GM19043 (cell line): Measurements from ENCODE around the gene BLTP3A.
"Not testable (repeated sequence)": the region's sequence is repeated elsewhere in the genome, so short reads cannot be mapped to it uniquely, and the experiment has no call there.

ENCODE experiments used
- ATAC-seq: cut with Tn5 transposase; IDR thresholded peaks from one replicate; pipeline ENCODE4 v1.9.1; 2021; ENCODE audit warnings: low read depth; ENCODE audit not compliant: unreplicated experiment

Gene BLTP3A, protein sequence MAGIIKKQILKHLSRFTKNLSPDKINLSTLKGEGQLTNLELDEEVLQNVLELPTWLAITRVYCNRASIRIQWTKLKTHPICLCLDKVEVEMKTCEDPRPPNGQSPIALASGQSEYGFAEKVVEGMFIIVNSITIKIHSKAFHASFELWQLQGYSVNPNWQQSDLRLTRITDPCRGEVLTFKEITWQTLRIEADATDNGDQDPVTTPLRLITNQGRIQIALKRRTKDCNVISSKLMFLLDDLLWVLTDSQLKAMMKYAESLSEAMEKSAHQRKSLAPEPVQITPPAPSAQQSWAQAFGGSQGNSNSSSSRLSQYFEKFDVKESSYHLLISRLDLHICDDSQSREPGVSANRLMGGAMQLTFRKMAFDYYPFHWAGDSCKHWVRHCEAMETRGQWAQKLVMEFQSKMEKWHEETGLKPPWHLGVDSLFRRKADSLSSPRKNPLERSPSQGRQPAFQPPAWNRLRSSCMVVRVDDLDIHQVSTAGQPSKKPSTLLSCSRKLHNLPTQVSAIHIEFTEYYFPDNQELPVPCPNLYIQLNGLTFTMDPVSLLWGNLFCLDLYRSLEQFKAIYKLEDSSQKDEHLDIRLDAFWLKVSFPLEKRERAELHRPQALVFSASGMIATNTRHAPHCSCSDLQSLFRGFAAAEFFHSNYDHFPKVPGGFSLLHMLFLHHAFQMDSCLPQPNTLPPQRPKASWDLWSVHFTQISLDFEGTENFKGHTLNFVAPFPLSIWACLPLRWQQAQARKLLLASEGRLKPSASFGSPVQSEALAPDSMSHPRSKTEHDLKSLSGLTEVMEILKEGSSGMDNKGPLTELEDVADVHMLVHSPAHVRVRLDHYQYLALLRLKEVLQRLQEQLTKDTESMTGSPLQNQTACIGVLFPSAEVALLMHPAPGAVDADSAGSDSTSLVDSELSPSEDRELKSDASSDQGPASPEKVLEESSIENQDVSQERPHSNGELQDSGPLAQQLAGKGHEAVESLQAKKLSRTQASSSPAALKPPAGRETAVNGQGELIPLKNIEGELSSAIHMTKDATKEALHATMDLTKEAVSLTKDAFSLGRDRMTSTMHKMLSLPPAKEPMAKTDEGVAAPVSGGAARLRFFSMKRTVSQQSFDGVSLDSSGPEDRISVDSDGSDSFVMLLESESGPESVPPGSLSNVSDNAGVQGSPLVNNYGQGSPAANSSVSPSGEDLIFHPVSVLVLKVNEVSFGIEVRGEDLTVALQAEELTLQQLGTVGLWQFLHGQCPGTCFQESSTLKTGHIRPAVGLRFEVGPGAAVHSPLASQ (N-terminal part only)

GRCh38 chr6:34791701-34792604, at the start of gene BLTP3A:
Gene BLTP3A (plus strand): TSS chr6:34792083. CDS start chr6:34792251, 168 bp downstream.
- ATAC-seq = no peak

- no peak for ATAC-seq
These were observed 49.8 kb upstream of the BLTP3A start for GRCh38 chr6:34742094-34742493.

- no peak for ATAC-seq
These were observed 48.1 kb upstream of the BLTP3A start for GRCh38 chr6:34743625-34744293.

DNA sequence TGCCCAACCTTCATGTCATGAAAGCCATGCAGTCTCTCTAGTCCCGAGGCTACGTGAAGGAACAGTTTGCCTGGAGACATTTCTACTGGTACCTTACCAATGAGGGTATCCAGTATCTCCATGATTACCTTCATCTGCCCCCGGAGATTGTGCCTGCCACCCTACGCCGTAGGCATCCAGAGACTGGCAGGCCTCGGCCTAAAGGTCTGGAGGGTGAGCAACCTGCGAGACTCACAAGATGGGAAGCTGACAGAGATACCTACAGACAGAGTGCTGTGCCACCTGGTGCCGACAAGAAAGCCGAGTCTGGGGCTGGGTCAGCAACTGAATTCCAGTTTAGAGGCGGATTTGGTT, 47.6 kb upstream of the BLTP3A start:
- not testable (repeated sequence) for ATAC-seq

DNA sequence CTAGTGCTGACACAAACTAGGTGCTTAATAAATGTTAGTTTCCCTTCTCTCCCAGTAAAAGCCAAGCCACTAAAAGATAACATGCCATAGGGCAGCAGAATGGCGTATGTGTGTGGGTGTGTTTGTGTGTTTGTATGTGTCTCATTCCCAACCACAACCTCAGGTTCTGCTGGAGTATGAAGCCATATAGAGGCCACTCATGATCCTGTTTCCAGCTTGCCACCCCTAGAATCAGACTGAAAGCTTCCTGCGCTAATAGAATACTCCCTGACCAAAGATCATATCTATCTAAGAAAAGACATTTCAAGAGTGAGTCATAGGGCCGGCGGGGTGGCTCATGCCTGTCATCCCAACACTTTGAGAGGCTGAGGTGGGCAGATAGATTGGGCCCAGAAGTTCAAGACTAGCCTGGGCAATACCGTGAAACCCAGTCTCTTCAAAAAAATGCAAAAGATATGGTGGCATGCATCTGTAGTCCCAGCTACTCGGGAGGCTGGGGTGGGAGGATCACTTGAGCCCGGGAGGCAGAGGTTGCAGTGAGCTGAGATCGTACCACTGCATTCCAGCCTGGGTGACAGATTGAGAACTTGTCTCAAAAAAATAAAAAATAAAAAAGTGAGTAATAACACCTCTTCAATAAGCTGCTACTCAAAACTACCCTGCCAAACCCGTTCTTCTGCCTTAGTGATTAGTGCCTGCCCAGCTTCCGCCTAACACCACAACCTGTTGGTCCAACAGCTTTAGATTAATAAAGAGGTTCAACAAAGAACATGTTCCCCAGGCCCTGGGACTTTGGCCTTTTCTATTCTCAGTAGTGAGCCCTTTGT, 46.4 kb upstream of the BLTP3A start:
- ATAC-seq = no peak

DNA sequence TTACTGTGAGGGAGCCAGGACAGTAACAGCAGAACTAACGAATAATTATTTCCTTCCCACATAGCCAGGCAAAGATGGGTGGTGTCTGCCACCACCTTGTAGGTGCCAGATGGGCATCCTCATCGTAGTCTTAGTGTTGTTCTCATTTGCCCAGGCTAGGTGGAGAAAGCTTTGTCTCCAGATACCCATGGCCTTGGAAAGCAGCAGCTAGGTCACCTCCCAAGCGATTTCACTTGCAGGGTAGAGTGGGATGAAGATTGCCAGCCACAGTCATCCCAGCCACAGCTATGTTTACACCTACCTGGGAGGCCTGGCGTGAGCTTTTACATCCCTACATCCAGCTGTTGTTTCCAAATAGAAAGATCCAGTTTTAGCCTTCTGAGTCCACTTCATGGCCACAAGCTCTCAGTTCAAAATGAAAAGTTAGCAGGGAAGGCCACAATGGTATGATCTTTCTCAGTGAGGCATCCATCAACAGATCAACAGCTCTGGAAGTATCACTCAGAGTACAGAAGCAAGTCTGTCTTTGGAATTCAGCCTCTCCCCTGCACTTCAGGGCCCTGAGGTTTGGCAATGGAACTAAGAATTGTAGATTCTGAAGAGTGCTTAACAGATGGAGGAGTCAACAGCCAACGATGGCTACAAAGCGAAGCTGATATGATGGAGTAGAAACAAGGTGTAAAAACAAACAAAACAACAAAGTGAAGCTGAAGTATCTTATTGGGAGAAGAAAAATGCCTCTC, 45.6 kb upstream of the BLTP3A start:
- no peak for ATAC-seq

- no peak for ATAC-seq
These were observed 43.1 kb upstream of the BLTP3A start for GRCh38 chr6:34748757-34749156.

DNA sequence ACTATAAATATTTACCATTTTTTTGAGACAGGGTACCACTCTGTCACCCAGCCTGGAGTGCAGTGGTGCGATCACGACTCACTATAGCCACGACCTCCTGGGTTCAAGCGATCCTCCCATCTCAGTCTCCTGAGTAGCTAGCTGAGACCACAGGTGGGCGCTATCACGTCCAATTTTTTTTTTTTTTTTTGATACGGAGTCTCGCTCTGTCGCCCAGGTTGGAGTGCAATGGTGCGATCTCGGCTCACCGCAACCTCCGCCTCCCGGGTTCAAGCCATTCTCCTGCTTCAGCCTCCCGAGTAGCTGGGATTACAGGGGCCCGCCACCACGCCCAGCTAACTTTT, 35.4 kb upstream of the BLTP3A start:
- not testable (repeated sequence) for ATAC-seq

- ATAC-seq = no peak
These were observed 34.1 kb upstream of the BLTP3A start for GRCh38 chr6:34757687-34758274.

GRCh38 chr6:34760108-34760507, 31.8 kb upstream of the BLTP3A start:
- ATAC-seq = no peak

DNA sequence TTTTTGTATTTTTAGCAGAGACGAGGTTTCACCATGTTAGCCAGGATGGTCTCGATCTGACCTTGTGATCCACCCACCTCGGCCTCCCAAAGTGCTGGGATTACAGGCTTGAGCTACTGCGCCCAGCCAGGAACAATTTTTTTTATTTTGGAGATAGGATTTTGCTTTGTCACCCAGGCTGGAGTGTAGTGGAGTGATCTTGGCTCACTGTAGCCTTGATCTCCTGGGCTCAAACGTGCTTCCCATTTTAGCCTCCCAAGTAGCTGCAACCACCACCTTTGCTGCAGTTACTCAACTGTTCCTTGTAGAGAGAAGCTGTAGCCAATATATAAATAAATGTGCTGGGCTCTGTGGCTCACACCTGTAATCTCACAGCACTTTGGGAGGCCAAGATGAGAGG, 30.2 kb upstream of the BLTP3A start:
- not testable (repeated sequence) for ATAC-seq

- no peak for ATAC-seq
These were observed 23.7 kb upstream of the BLTP3A start for GRCh38 chr6:34768148-34768547.

GRCh38 chr6:34771727-34772126, 20.2 kb upstream of the BLTP3A start:
- ATAC-seq = no peak

GRCh38 chr6:34772940-34773339, 18.9 kb upstream of the BLTP3A start:
- ATAC-seq = no peak

GRCh38 chr6:34773916-34774315, 18.0 kb upstream of the BLTP3A start:
- ATAC-seq = no peak

DNA sequence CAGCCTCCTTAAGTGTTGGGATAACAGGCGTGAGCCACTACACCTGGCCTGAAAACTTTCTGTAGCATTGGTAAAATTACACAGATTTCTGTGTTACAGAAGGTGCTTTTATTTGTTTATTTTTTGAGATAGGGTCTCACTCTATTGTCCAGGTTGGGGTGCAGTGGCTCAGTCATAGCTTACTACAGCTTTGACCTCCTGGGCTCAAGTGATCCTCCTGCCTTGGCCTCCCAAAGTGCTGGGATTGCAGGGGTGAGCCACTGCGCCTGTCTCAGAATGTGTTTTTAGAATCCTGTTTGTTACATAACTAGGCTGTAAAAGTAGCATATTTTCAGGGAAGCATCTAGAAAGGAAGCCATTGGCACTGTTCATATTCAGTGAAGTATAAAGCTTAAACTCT, 16.9 kb upstream of the BLTP3A start:
- no peak for ATAC-seq

GRCh38 chr6:34785375-34785774, 6.5 kb upstream of the BLTP3A start:
- not testable (repeated sequence) for ATAC-seq
